Measurements from ENCODE around the gene SLC25A26. TPM values are rescaled to one million over a fixed set of nuclear protein-coding genes. Genes with fewer than 3 reads are reported as not detected.
A peak's percentile ranks its signal among the peaks of the same experiment; 100 is the strongest.

Gene SLC25A26
- total RNA-seq, 1 experiment from 2014 or later = 23.8 TPM

GRCh38 chr3:66220066-66220465 is 735 bp upstream of the SLC25A26 start:
- CTCF ChIA-PET = no interaction called here
- ATAC-seq = no peak
- intact Hi-C loops (cut with micrococcal nuclease) = no loop called here

More at GRCh38 chr3:66220066-66220465, 735 bp upstream of the SLC25A26 start:
- Histone ChIP-seq H3K9ac (ENCODE audit: low read length) (peak overlapping the region; percentile 28; the same call in 1 of the 2 replicates), H3K36me3 (ENCODE audit: control insufficient read depth in 1 of 2, insufficient read depth in 2 of 2, low read length in 2 of 2) (no peaks in the 10 kb centered on the region), H2AFZ (ENCODE audit: low read depth, low read length, poor library complexity, severe bottlenecking) (peak overlapping the region; percentile 100), H3K4me3 (replicated peaks in 1 of 2; ENCODE audit: low read depth in 1 of 2, low read length in 2 of 2) (peak overlapping the region; percentile 81 to 90), H3K9me3 (ENCODE audit: control insufficient read depth in 1 of 2, insufficient read depth in 1 of 2, low read depth in 1 of 2, low read length in 2 of 2) (no peaks in the 10 kb centered on the region), H4K20me1 (ENCODE audit: insufficient read depth) (no peaks in the 10 kb centered on the region), H3K4me1 (ENCODE audit: control insufficient read depth in 1 of 2, insufficient read depth in 2 of 2, low read length in 2 of 2) (peaks cover 4 to 12% of the 10 kb centered on the region in 2 experiments; a peak in 3 of 4 replicates), H3K9me2 (ENCODE audit: insufficient read depth) (no peaks in the 10 kb centered on the region; the same call in 1 of the 2 replicates), H3K4me2 (ENCODE audit: low read length) (peak overlapping the region; percentile 90), H3K27me3 (ENCODE audit: insufficient read depth, low read length) (no peaks in the 10 kb centered on the region), H3K79me2 (ENCODE audit: insufficient read depth, low read length) (peaks cover 14% of the 10 kb centered on the region), H3K27ac (ENCODE audit: low read depth, low read length) (no peak overlapping the region)
- ChIA-PET POLR2A (interaction anchor here (0.6 kb wide), 1 partner anchor 16 kb away, joined by 5 read pairs; no protein-coding TSS in a partner anchor), RAD21 (ENCODE audit: low non-redundant PET in 1 of 2, low total read pairs in 2 of 2, uncharacterized antibody in 2 of 2, unreplicated experiment in 2 of 2) (no interaction called here)
- DNase-seq (ENCODE audit: low read depth, low spot score) = no peak
- BruUV-seq (replicated peaks) = TSS peak; percentile 54
- TF ChIP-seq, protein P1, sequence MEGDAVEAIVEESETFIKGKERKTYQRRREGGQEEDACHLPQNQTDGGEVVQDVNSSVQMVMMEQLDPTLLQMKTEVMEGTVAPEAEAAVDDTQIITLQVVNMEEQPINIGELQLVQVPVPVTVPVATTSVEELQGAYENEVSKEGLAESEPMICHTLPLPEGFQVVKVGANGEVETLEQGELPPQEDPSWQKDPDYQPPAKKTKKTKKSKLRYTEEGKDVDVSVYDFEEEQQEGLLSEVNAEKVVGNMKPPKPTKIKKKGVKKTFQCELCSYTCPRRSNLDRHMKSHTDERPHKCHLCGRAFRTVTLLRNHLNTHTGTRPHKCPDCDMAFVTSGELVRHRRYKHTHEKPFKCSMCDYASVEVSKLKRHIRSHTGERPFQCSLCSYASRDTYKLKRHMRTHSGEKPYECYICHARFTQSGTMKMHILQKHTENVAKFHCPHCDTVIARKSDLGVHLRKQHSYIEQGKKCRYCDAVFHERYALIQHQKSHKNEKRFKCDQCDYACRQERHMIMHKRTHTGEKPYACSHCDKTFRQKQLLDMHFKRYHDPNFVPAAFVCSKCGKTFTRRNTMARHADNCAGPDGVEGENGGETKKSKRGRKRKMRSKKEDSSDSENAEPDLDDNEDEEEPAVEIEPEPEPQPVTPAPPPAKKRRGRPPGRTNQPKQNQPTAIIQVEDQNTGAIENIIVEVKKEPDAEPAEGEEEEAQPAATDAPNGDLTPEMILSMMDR (IDR thresholded peaks at IDR 0.05 in 2 of 3, conservative IDR thresholded peaks at IDR 0.05 in 1 of 3; ENCODE audit: borderline replicate concordance in 1 of 3, insufficient read depth in 1 of 3, low read depth in 2 of 3, low read length in 2 of 3) = no peak
- TF ChIP-seq ZFX (IDR thresholded peaks at IDR 0.05) (no peak), EZH2phosphoT487 (IDR thresholded peaks at IDR 0.05; ENCODE audit: borderline replicate concordance) (no peak), POLR2A (IDR thresholded peaks at IDR 0.05; ENCODE audit: borderline replicate concordance, extremely low read depth, insufficient read depth, insufficient read length) (no peak), ZNF274 (IDR thresholded peaks at IDR 0.05; ENCODE audit: low read depth, low read length) (no peak), MAX (IDR thresholded peaks at IDR 0.05) (no peak), ELF1 (IDR thresholded peaks at IDR 0.05; ENCODE audit: borderline replicate concordance, low read depth) (no peak), ATF3 (IDR thresholded peaks at IDR 0.05) (no peak), SIN3A (IDR thresholded peaks at IDR 0.05; ENCODE audit: low read depth) (no peak), TCF7L2 (IDR thresholded peaks at IDR 0.05; ENCODE audit: borderline replicate concordance, extremely low read depth, insufficient read depth, insufficient read length) (no peak)
- TF ChIP-seq, protein P2, sequence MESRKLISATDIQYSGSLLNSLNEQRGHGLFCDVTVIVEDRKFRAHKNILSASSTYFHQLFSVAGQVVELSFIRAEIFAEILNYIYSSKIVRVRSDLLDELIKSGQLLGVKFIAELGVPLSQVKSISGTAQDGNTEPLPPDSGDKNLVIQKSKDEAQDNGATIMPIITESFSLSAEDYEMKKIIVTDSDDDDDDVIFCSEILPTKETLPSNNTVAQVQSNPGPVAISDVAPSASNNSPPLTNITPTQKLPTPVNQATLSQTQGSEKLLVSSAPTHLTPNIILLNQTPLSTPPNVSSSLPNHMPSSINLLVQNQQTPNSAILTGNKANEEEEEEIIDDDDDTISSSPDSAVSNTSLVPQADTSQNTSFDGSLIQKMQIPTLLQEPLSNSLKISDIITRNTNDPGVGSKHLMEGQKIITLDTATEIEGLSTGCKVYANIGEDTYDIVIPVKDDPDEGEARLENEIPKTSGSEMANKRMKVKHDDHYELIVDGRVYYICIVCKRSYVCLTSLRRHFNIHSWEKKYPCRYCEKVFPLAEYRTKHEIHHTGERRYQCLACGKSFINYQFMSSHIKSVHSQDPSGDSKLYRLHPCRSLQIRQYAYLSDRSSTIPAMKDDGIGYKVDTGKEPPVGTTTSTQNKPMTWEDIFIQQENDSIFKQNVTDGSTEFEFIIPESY (IDR thresholded peaks at IDR 0.05; ENCODE audit: extremely low read depth, insufficient replicate concordance, low read length) = no peak

Data from HCT116 (cell line).